Liver (tissue), 9 donors: ENCODE measurements around the gene RHOU. TPM values are rescaled to one million over a fixed set of nuclear protein-coding genes. Genes with fewer than 3 reads are reported as not detected.

Experiments
- DNase-seq: peaks from one replicate; pipeline ENCODE4 v3.0.0-alpha.2; 2017; ENCODE audit warnings: low spot score
- H3K27ac ChIP-seq, 2 donors: one replicate each; pipeline ENCODE4 v1.7.0; 2013; ENCODE audit warnings: inconsistent platforms in 2 of 2, low read length in 2 of 2, control low read depth in 1 of 2, low read depth in 1 of 2, mild to moderate bottlenecking in 1 of 2
- H3K27me3 ChIP-seq, 4 donors: one replicate each; pipeline versions ENCODE4 v1.6.1 to v1.7.0; 2013; ENCODE audit warnings: low read length in 3 of 4, inconsistent platforms in 1 of 4, mild to moderate bottlenecking in 1 of 4, moderate library complexity in 1 of 4; ENCODE audit not compliant: control insufficient read depth in 4 of 4, insufficient read depth in 4 of 4
- H3K36me3 ChIP-seq, 4 donors: one replicate each; pipeline versions ENCODE4 v1.6.1 to v1.7.0; 2013; ENCODE audit warnings: low read length in 3 of 4, mild to moderate bottlenecking in 3 of 4, low read depth in 1 of 4, moderate library complexity in 1 of 4; ENCODE audit not compliant: control insufficient read depth in 4 of 4, insufficient read depth in 3 of 4
- H3K4me1 ChIP-seq, 4 donors: one replicate each; pipeline versions ENCODE4 v1.6.1 to v1.7.0; 2013; ENCODE audit warnings: low read length in 3 of 4, mild to moderate bottlenecking in 3 of 4, moderate library complexity in 1 of 4; ENCODE audit not compliant: control insufficient read depth in 4 of 4, insufficient read depth in 4 of 4
- H3K4me3 ChIP-seq, 3 donors: one replicate each; pipeline versions ENCODE4 v1.6.1 to v1.7.0; 2013; ENCODE audit warnings: low read length in 3 of 3, control low read depth in 1 of 3, low read depth in 1 of 3, mild to moderate bottlenecking in 1 of 3
- H3K9ac ChIP-seq, 2 donors: one replicate each; pipeline ENCODE4 v1.7.0; 2013; ENCODE audit warnings: low read length in 2 of 2, mild to moderate bottlenecking in 2 of 2, moderate library complexity in 2 of 2, control low read depth in 1 of 2, low read depth in 1 of 2
- H3K9me3 ChIP-seq, 4 donors: one replicate each; pipeline versions ENCODE4 v1.6.1 to v1.7.0; 2013; ENCODE audit warnings: low read length in 3 of 4; ENCODE audit not compliant: control insufficient read depth in 4 of 4
- EGR1 ChIP-seq, 2 donors: IDR thresholded peaks; 2 replicates each; pipeline ENCODE4 v1.6.1; 2016 to 2018; ENCODE audit warnings: antibody characterized with exemption in 2 of 2, low read depth in 2 of 2
- FOXA1 ChIP-seq: IDR thresholded peaks from 2 replicates; pipeline ENCODE4 v1.6.1; 2016; ENCODE audit warnings: antibody characterized with exemption
- FOXA2 ChIP-seq: IDR thresholded peaks from 2 replicates; pipeline ENCODE4 v1.6.1; 2016; ENCODE audit warnings: antibody characterized with exemption
- GABPA ChIP-seq, 2 donors: IDR thresholded peaks in 1 of 2; conservative IDR thresholded peaks in 1 of 2; 2 replicates each; pipeline ENCODE4 v1.6.1; 2016; ENCODE audit warnings: antibody characterized with exemption in 2 of 2, mild to moderate bottlenecking in 1 of 2, moderate library complexity in 1 of 2
- HNF4A ChIP-seq, 2 donors: conservative IDR thresholded peaks; 2 replicates each; pipeline ENCODE4 v1.6.1; 2016; ENCODE audit warnings: antibody characterized with exemption in 2 of 2, mild to moderate bottlenecking in 2 of 2
- HNF4G ChIP-seq: IDR thresholded peaks from 2 replicates; pipeline ENCODE4 v1.6.1; 2016; ENCODE audit warnings: antibody characterized with exemption
- JUND ChIP-seq, 2 donors: IDR thresholded peaks; 2 replicates each; pipeline ENCODE4 v1.6.1; 2016; ENCODE audit warnings: antibody characterized with exemption in 2 of 2
- NR2F2 ChIP-seq: IDR thresholded peaks from 2 replicates; pipeline ENCODE4 v1.6.1; 2016; ENCODE audit warnings: antibody characterized with exemption
- RXRA ChIP-seq, 2 donors: IDR thresholded peaks; 2 replicates each; pipeline ENCODE4 v1.6.1; 2017 to 2018; ENCODE audit warnings: antibody characterized with exemption in 2 of 2, mild to moderate bottlenecking in 1 of 2
- SP1 ChIP-seq: IDR thresholded peaks from 2 replicates; pipeline ENCODE4 v1.6.1; 2018; ENCODE audit warnings: antibody characterized with exemption, mild to moderate bottlenecking
- TAF1 ChIP-seq: conservative IDR thresholded peaks from 2 replicates; pipeline ENCODE4 v1.6.1; 2016; ENCODE audit warnings: antibody characterized with exemption, mild to moderate bottlenecking
- YY1 ChIP-seq: IDR thresholded peaks from 2 replicates; pipeline ENCODE4 v1.6.1; 2016; ENCODE audit warnings: antibody characterized with exemption, mild to moderate bottlenecking
- WGBS: extraction: QIAGEN DNeasy Blood & Tissue Kit; methylation state at CpG from one replicate; pipeline ENCODE4 v1.1.7; 2013; 5-methylcytosine and 5-hydroxymethylcytosine counted together
- polyA plus RNA-seq, 2 donors: library from polyadenylated mRNA; stranded (reverse) in 1 of 2; unstranded in 1 of 2; fragments of 200-250 nt in 1 of 2; fragments of >200 nt in 1 of 2; fragmentation: Nextera tagmentation in 1 of 2; extraction: Ambion mirVana in 1 of 2; gene quantifications; one replicate each; pipeline versions ENCODE4 v1.2.1 to v1.2.3, GENCODE V29; 2013 to 2015
- total RNA-seq, 2 donors: library from RNA; depleted of rRNA; stranded (reverse); fragments of >200 nt; gene quantifications; one replicate each; pipeline ENCODE4 v1.2.3, GENCODE V29; 2014
- TF ChIP-seq, protein P1 (sequence below): IDR thresholded peaks from 2 replicates; pipeline ENCODE4 v1.6.1; 2016; ENCODE audit warnings: antibody characterized with exemption, mild to moderate bottlenecking
- TF ChIP-seq, protein P2 (sequence below): fragments of 150-350 bp; IDR thresholded peaks from 2 replicates; pipeline ENCODE4 v1.5.1; 2017; ENCODE audit warnings: improper control_type of control experiment, low read depth, low read length; ENCODE audit not compliant: missing input control
- TF ChIP-seq, protein P3 (sequence below): IDR thresholded peaks from 2 replicates; pipeline ENCODE4 v1.6.1; 2016; ENCODE audit warnings: antibody characterized with exemption
- TF ChIP-seq, protein P4 (sequence below): IDR thresholded peaks from 2 replicates; pipeline ENCODE4 v1.6.1; 2016; ENCODE audit warnings: antibody characterized with exemption
- TF ChIP-seq, protein P5 (sequence below): IDR thresholded peaks from 2 replicates; pipeline ENCODE4 v1.6.1; 2016; ENCODE audit warnings: antibody characterized with exemption
- donor health status: healthy.
- donor health status: healthy.
- donor health status: healthy.
- donor health status: healthy.
- donor health status: healthy.

The RHOU gene
- total and polyA plus RNA-seq, 4 donors, result 6.4 to 12.0 (median 11.6) TPM

DNA sequence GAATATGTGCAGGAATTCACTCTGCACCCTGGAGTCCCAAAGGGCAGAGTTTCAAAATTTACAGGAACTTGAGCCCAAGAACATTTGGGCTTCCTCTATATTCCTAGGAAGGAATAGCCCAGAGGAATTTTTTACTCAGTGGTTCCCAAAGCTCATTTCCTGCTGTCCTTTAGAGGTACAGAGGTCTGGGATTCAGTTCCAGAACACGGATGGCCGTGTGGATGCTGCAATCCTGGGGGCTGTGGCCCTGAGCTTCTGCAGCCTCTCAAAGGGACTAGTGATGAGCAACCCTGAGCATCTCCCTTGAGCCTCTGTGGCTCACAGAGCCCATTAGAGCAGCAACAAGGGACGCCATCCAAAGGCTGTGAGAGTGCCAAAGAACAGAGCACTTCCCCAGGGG, 10.1 kb upstream of the RHOU start:
- TF ChIP-seq NR2F2, result no peak
- TF ChIP-seq, protein P1, sequence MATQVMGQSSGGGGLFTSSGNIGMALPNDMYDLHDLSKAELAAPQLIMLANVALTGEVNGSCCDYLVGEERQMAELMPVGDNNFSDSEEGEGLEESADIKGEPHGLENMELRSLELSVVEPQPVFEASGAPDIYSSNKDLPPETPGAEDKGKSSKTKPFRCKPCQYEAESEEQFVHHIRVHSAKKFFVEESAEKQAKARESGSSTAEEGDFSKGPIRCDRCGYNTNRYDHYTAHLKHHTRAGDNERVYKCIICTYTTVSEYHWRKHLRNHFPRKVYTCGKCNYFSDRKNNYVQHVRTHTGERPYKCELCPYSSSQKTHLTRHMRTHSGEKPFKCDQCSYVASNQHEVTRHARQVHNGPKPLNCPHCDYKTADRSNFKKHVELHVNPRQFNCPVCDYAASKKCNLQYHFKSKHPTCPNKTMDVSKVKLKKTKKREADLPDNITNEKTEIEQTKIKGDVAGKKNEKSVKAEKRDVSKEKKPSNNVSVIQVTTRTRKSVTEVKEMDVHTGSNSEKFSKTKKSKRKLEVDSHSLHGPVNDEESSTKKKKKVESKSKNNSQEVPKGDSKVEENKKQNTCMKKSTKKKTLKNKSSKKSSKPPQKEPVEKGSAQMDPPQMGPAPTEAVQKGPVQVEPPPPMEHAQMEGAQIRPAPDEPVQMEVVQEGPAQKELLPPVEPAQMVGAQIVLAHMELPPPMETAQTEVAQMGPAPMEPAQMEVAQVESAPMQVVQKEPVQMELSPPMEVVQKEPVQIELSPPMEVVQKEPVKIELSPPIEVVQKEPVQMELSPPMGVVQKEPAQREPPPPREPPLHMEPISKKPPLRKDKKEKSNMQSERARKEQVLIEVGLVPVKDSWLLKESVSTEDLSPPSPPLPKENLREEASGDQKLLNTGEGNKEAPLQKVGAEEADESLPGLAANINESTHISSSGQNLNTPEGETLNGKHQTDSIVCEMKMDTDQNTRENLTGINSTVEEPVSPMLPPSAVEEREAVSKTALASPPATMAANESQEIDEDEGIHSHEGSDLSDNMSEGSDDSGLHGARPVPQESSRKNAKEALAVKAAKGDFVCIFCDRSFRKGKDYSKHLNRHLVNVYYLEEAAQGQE, result no peak
- TF ChIP-seq, protein P2, sequence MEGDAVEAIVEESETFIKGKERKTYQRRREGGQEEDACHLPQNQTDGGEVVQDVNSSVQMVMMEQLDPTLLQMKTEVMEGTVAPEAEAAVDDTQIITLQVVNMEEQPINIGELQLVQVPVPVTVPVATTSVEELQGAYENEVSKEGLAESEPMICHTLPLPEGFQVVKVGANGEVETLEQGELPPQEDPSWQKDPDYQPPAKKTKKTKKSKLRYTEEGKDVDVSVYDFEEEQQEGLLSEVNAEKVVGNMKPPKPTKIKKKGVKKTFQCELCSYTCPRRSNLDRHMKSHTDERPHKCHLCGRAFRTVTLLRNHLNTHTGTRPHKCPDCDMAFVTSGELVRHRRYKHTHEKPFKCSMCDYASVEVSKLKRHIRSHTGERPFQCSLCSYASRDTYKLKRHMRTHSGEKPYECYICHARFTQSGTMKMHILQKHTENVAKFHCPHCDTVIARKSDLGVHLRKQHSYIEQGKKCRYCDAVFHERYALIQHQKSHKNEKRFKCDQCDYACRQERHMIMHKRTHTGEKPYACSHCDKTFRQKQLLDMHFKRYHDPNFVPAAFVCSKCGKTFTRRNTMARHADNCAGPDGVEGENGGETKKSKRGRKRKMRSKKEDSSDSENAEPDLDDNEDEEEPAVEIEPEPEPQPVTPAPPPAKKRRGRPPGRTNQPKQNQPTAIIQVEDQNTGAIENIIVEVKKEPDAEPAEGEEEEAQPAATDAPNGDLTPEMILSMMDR, result no peak
- no peak for TF ChIP-seq YY1
- no peak for TF ChIP-seq HNF4A (conservative IDR thresholded peaks at IDR 0.05)
- TF ChIP-seq, protein P3, sequence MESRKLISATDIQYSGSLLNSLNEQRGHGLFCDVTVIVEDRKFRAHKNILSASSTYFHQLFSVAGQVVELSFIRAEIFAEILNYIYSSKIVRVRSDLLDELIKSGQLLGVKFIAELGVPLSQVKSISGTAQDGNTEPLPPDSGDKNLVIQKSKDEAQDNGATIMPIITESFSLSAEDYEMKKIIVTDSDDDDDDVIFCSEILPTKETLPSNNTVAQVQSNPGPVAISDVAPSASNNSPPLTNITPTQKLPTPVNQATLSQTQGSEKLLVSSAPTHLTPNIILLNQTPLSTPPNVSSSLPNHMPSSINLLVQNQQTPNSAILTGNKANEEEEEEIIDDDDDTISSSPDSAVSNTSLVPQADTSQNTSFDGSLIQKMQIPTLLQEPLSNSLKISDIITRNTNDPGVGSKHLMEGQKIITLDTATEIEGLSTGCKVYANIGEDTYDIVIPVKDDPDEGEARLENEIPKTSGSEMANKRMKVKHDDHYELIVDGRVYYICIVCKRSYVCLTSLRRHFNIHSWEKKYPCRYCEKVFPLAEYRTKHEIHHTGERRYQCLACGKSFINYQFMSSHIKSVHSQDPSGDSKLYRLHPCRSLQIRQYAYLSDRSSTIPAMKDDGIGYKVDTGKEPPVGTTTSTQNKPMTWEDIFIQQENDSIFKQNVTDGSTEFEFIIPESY, result no peak
- TF ChIP-seq, protein P4, sequence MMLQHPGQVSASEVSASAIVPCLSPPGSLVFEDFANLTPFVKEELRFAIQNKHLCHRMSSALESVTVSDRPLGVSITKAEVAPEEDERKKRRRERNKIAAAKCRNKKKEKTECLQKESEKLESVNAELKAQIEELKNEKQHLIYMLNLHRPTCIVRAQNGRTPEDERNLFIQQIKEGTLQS, result no peak
- no peak for TF ChIP-seq JUND (IDR thresholded peaks at IDR 0.05)
- no peak for TF ChIP-seq FOXA1
- Histone ChIP-seq H3K27ac (no peak overlapping the region), H3K27me3 (no peaks in the 10 kb centered on the region), H3K9me3 (no peaks in the 10 kb centered on the region), H3K4me3 (no peak overlapping the region), H3K36me3 (no peaks in the 10 kb centered on the region), H3K4me1 (peaks cover 0 to 2% (median 0%) of the 10 kb centered on the region in 4 donors), H3K9ac (no peak overlapping the region)
- 92% methylated on average over 3 of the region's 3 CpGs for WGBS
- no peak for DNase-seq

DNA sequence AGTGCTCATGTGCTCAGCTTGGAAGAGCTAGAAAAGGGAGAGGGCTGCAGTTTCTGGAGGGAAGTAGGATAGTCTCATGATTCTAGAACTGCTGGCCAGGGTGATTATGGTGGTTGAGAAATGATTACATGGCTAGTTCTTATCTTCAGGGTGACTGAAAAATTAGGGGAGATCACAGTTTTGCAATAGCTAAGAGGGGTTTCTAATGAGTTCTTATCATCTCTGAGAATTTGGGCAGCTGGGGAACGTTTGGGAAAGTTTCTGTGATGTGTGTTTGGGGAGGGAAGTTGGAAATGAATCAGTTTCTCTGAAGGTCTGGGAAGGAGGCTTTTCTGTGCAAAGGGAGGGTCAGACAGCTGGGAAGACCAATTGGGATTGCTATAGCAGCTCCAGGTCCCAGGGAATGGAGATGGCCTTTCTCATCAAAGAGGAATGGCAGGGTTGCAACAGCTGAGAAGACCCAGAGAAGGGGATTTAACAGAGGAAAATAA, 7.6 kb upstream of the RHOU start:
- WGBS, result 52% methylated on average over 1 of the region's 1 CpG
- peaks cover 0 to 2% (median 0%) of the 10 kb centered on the region in 4 donors for H3K4me1 ChIP-seq
- H3K36me3 ChIP-seq, result no peaks in the 10 kb centered on the region
- H3K4me3 ChIP-seq, result no peak overlapping the region
- no peak overlapping the region for H3K9ac ChIP-seq
- no peak for DNase-seq
- H3K27ac ChIP-seq, result no peak overlapping the region
- no peaks in the 10 kb centered on the region for H3K27me3 ChIP-seq
- H3K9me3 ChIP-seq, result no peaks in the 10 kb centered on the region
- TF ChIP-seq NR2F2 (no peak), FOXA1 (no peak), FOXA2 (no peak), YY1 (no peak), EGR1 (IDR thresholded peaks at IDR 0.05; ENCODE audit: low read depth in 2 of 2) (no peak), SP1 (no peak), RXRA (IDR thresholded peaks at IDR 0.05) (no peak), HNF4A (conservative IDR thresholded peaks at IDR 0.05) (no peak), TAF1 (no peak), HNF4G (no peak), JUND (IDR thresholded peaks at IDR 0.05) (no peak), GABPA (IDR thresholded peaks at IDR 0.05 in 1 of 2, conservative IDR thresholded peaks at IDR 0.05 in 1 of 2) (no peak)
- TF ChIP-seq, protein P3, result no peak
- TF ChIP-seq, protein P1, result no peak
- TF ChIP-seq, protein P4, result no peak
- TF ChIP-seq, protein P5, sequence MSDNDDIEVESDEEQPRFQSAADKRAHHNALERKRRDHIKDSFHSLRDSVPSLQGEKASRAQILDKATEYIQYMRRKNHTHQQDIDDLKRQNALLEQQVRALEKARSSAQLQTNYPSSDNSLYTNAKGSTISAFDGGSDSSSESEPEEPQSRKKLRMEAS, result no peak
